H1 (cell line): ENCODE results near the gene HACD2. TPM values are rescaled to one million over a fixed set of nuclear protein-coding genes. Genes with fewer than 3 reads are reported as not detected.

Experiments
- CTCF ChIA-PET: fragments of 300-600 bp; sonication (Branson Sonifier 250); formaldehyde crosslinking; loops from one replicate; lab custom pipeline; 2021; ENCODE audit not compliant: partially characterized antibody; lab: Charles Lee
- POLR2A ChIA-PET: fragments of 300-600 bp; sonication (Branson Sonifier 250); formaldehyde crosslinking; loops from one replicate; lab custom pipeline; 2021; ENCODE audit warnings: inconsistent platforms; ENCODE audit not compliant: partially characterized antibody; lab: Charles Lee
- DNase-seq, 2 experiments: peaks; one replicate each; pipeline versions ENCODE4 v3.0.0 to v3.0.0-alpha.2; 2010 to 2022; ENCODE audit warnings: low spot score in 2 of 2, low read depth in 1 of 2, mixed read lengths in 1 of 2
- FAIRE-seq: peaks from 2 replicates; lab custom pipeline; 2011; peaks lifted over from hg19 to GRCh38; lab: Jason Lieb, UNC
- H2AFZ ChIP-seq: 2 replicates; pipeline ENCODE4 v1.8.1; 2012; ENCODE audit warnings: low read length, inconsistent platforms
- H2AK5ac ChIP-seq: 2 replicates; pipeline ENCODE4 v1.6.1; 2013; ENCODE audit warnings: low read depth, low read length
- H2BK120ac ChIP-seq: replicated peaks from 2 replicates; pipeline ENCODE3; 2013; ENCODE audit warnings: low read depth, low read length, inconsistent platforms
- H2BK12ac ChIP-seq: 2 replicates; pipeline ENCODE4 v1.6.1; 2013; ENCODE audit warnings: low read depth, low read length
- H2BK15ac ChIP-seq: 2 replicates; pipeline ENCODE4 v1.6.1; 2013; ENCODE audit warnings: low read length
- H2BK20ac ChIP-seq: 2 replicates; pipeline ENCODE4 v1.6.1; 2013; ENCODE audit warnings: low read length
- H2BK5ac ChIP-seq: 2 replicates; pipeline ENCODE4 v1.6.1; 2013; ENCODE audit warnings: low read depth, low read length
- H3K14ac ChIP-seq: 2 replicates; pipeline ENCODE4 v1.6.1; 2013; ENCODE audit warnings: inconsistent platforms; ENCODE audit not compliant: insufficient read length
- H3K18ac ChIP-seq: 2 replicates; pipeline ENCODE4 v1.6.1; 2013; ENCODE audit warnings: low read length; ENCODE audit errors: extremely low read depth
- H3K23ac ChIP-seq: 2 replicates; pipeline ENCODE4 v1.6.1; 2013; ENCODE audit warnings: inconsistent platforms; ENCODE audit not compliant: insufficient read length
- H3K23me2 ChIP-seq: 2 replicates; pipeline ENCODE4 v1.6.1; 2013; ENCODE audit warnings: low read depth, low read length
- H3K27ac ChIP-seq: 2 replicates; pipeline ENCODE4 v1.6.1; 2011; ENCODE audit warnings: low read depth, low read length, inconsistent platforms
- H3K27me3 ChIP-seq, 4 experiments: replicated peaks in 1 of 4; 1 replicate in 1 of 4; 2 replicates in 3 of 4; pipeline versions ENCODE4 v1.6.1 to v1.8.1; 2011 to 2013; ENCODE audit warnings: low read length in 3 of 4, mild to moderate bottlenecking in 3 of 4, inconsistent platforms in 2 of 4, mixed read lengths in 2 of 4, moderate library complexity in 1 of 4; ENCODE audit not compliant: control insufficient read depth in 3 of 4, insufficient read depth in 3 of 4; ENCODE audit errors: extremely low read depth in 1 of 4
- H3K36me3 ChIP-seq, 4 experiments: 2 replicates each; pipeline versions ENCODE4 v1.6.1 to v1.8.1; 2011 to 2013; ENCODE audit warnings: mild to moderate bottlenecking in 4 of 4, low read length in 3 of 4, moderate library complexity in 2 of 4, control low read depth in 1 of 4, inconsistent platforms in 1 of 4; ENCODE audit not compliant: insufficient read depth in 4 of 4, control insufficient read depth in 2 of 4
- H3K4ac ChIP-seq: replicated peaks from 2 replicates; pipeline ENCODE3; 2013; ENCODE audit warnings: low read length, low read depth, mixed read lengths, inconsistent platforms; ENCODE audit not compliant: insufficient read length
- H3K4me1 ChIP-seq, 4 experiments: replicated peaks in 1 of 4; 1 replicate in 1 of 4; 2 replicates in 3 of 4; pipeline versions ENCODE4 v1.6.1 to v1.8.1; 2011 to 2013; ENCODE audit warnings: low read length in 3 of 4, inconsistent platforms in 2 of 4, mixed read lengths in 1 of 4; ENCODE audit not compliant: insufficient read depth in 4 of 4, control insufficient read depth in 3 of 4
- H3K4me2 ChIP-seq, 2 experiments: 2 replicates each; pipeline versions ENCODE4 v1.6.1 to v1.8.1; 2011 to 2013; ENCODE audit warnings: low read depth in 2 of 2, low read length in 2 of 2, control low read depth in 1 of 2, inconsistent platforms in 1 of 2, mild to moderate bottlenecking in 1 of 2; ENCODE audit not compliant: insufficient read depth in 1 of 2
- H3K4me3 ChIP-seq, 4 experiments: fragments of 200-600, 300-600 bp in 1 of 4; sonication (generic), shearing (Covaris generic), sonication (Bioruptor Twin) in 1 of 4; 2 replicates each; pipeline versions ENCODE4 v1.5.1 to v1.8.1; 2011 to 2016; ENCODE audit warnings: low read length in 4 of 4, low read depth in 3 of 4, control low read depth in 2 of 4, inconsistent platforms in 2 of 4, mild to moderate bottlenecking in 2 of 4, mixed read lengths in 1 of 4, moderate library complexity in 1 of 4; ENCODE audit not compliant: insufficient read depth in 2 of 4; ENCODE audit errors: extremely low read depth in 1 of 4
- H3K56ac ChIP-seq: replicated peaks from 2 replicates; pipeline ENCODE3; 2013; ENCODE audit warnings: low read depth, mild to moderate bottlenecking, mixed read lengths, low read length, inconsistent platforms; ENCODE audit not compliant: insufficient read length
- H3K79me1 ChIP-seq: 2 replicates; pipeline ENCODE4 v1.6.1; 2013; ENCODE audit warnings: low read depth, low read length, control low read depth
- H3K79me2 ChIP-seq, 2 experiments: 2 replicates each; pipeline versions ENCODE4 v1.6.1 to v1.8.1; 2012 to 2013; ENCODE audit warnings: low read length in 2 of 2, mild to moderate bottlenecking in 2 of 2, inconsistent platforms in 1 of 2; ENCODE audit not compliant: insufficient read depth in 2 of 2, control insufficient read depth in 1 of 2
- H3K9ac ChIP-seq, 4 experiments: replicated peaks in 1 of 4; 1 replicate in 1 of 4; 2 replicates in 3 of 4; pipeline versions ENCODE4 v1.6.1 to v1.8.1; 2011 to 2013; ENCODE audit warnings: low read depth in 3 of 4, low read length in 3 of 4, control low read depth in 2 of 4, mild to moderate bottlenecking in 2 of 4, moderate library complexity in 2 of 4, inconsistent platforms in 1 of 4; ENCODE audit errors: extremely low read depth in 1 of 4
- H3K9me3 ChIP-seq, 2 experiments: 2 replicates each; pipeline versions ENCODE4 v1.6.1 to v1.8.1; 2012 to 2013; ENCODE audit warnings: mild to moderate bottlenecking in 2 of 2, moderate library complexity in 2 of 2, control low read depth in 1 of 2, inconsistent platforms in 1 of 2, low read depth in 1 of 2, low read length in 1 of 2, mixed read lengths in 1 of 2; ENCODE audit not compliant: insufficient read depth in 2 of 2
- H4K20me1 ChIP-seq, 2 experiments: replicated peaks in 1 of 2; 2 replicates each; pipeline versions ENCODE3 to v1.8.1; 2011 to 2013; ENCODE audit warnings: inconsistent platforms in 2 of 2, low read length in 2 of 2, mild to moderate bottlenecking in 1 of 2; ENCODE audit not compliant: insufficient read depth in 2 of 2, control insufficient read depth in 1 of 2
- H4K5ac ChIP-seq: 2 replicates; pipeline ENCODE4 v1.6.1; 2013; ENCODE audit warnings: low read length, low read depth, mixed read lengths, inconsistent platforms; ENCODE audit not compliant: insufficient read length
- H4K8ac ChIP-seq: 2 replicates; pipeline ENCODE4 v1.8.0; 2013; ENCODE audit warnings: mild to moderate bottlenecking, moderate library complexity, low read length, inconsistent platforms; ENCODE audit not compliant: insufficient read depth; ENCODE audit errors: extremely low read depth
- H4K91ac ChIP-seq: replicated peaks from 2 replicates; pipeline ENCODE3; 2013; ENCODE audit warnings: low read length, mixed read lengths, inconsistent platforms; ENCODE audit not compliant: insufficient read length
- CBX8 ChIP-seq: fragments of 300-800, 300-1000 bp; sonication (generic); IDR thresholded peaks from 2 replicates; pipeline ENCODE4 v1.7.1; 2016; ENCODE audit warnings: low read depth, low read length, borderline replicate concordance
- RAD21 ChIP-seq, 2 experiments: IDR thresholded peaks in 1 of 2; conservative IDR thresholded peaks in 1 of 2; 2 replicates each; pipeline ENCODE4 v1.6.1; 2011; ENCODE audit warnings: low read depth in 2 of 2, low read length in 2 of 2, improper control_type of control experiment in 1 of 2, inconsistent platforms in 1 of 2, mild to moderate bottlenecking in 1 of 2, moderate library complexity in 1 of 2
- WGBS, 2 experiments: shearing (Covaris generic) in 1 of 2; methylation state at CpG; one replicate each; pipeline versions ENCODE4 v1.1.6 to v1.1.7; 2013 to 2015; ENCODE audit warnings: low lambda C conversion rate in 2 of 2, mixed read lengths in 2 of 2, inconsistent platforms in 1 of 2, low coverage in 1 of 2, missing lambda C conversion rate in 1 of 2; ENCODE audit not compliant: insufficient replicate concordance in 2 of 2, insufficient coverage in 1 of 2, insufficient read length in 1 of 2; ENCODE audit errors: extremely low coverage in 1 of 2, missing lambda C conversion rate in 1 of 2; 5-methylcytosine and 5-hydroxymethylcytosine counted together
- polyA plus RNA-seq, 7 experiments: library from polyadenylated mRNA; depleted of rRNA in 3 of 7; stranded (reverse) in 5 of 7; unstranded in 2 of 7; fragments of >200 nt in 5 of 7; fragments of 200-250 nt in 2 of 7; gene quantifications; 1 replicate in 5 of 7; 2 replicates in 1 of 7; 4 replicates in 1 of 7; pipeline versions ENCODE4 v1.2.1 to v1.2.3, GENCODE V29; 2011 to 2013; ENCODE audit warnings: missing spikeins in 2 of 7, mixed read lengths in 2 of 7
- total RNA-seq: library from RNA; stranded (reverse); fragmentation: NEBNext Ultra II Directional; extraction: Animal tissue kit (Norgen Biotek cat#: 25700); gene quantifications from 2 replicates; pipeline ENCODE4 v1.2.1, GENCODE V29; 2021
- TF ChIP-seq, protein P1 (sequence below), 3 experiments: IDR thresholded peaks; 1 replicate in 2 of 3; 2 replicates in 1 of 3; pipeline versions ENCODE4 v1.5.1 to v1.6.1; 2011; ENCODE audit warnings: low read length in 3 of 3, mild to moderate bottlenecking in 3 of 3, inconsistent platforms in 2 of 3, low read depth in 1 of 3, moderate library complexity in 1 of 3; ENCODE audit not compliant: insufficient read depth in 1 of 3; ENCODE audit errors: control extremely low read depth in 1 of 3

Gene HACD2
- total and polyA plus RNA-seq, 2 of the 8 experiments (the other 6 are each of a cell fraction or from before 2014, with no cell fraction given), result 24.9 to 31.2 TPM

DNA sequence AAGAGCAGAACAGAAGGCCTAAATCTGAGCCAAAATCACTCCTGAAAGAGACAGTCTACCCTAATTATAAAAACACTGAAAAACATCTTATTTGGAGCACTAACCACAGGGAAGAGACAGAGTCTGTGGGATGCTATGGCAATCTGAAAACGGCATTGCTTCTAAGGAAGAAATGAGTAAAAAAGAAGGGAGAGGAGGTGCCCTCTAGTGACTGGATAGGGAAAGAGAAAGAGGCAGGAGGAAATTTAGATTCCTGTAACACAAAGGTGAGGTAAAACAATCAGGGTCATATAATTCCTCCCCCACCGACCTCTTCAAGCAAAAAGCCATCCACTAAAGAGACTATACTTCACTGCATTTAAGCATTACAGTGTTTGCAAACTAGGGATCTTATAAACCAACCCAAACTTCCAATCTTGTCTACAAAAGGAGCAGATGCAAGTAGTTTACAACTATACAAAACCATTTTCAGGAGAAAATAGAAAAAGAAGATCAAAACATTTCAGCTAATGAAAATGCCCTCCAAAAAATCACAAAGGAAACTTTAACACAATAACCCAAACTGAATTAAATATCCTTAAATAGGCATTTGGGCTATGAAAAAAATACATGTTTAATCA, 32.6 kb downstream of the HACD2 start:
- Histone ChIP-seq H2BK12ac (no peak overlapping the region), H4K20me1 (no peaks in the 10 kb centered on the region), H3K36me3 (peaks cover 0 to 4% (median 0%) of the 10 kb centered on the region in 4 experiments; a peak in 3 of 8 replicates), H3K23me2 (no peaks in the 10 kb centered on the region), H3K56ac (no peak overlapping the region), H4K91ac (no peak overlapping the region), H3K4me3 (no peak overlapping the region), H2BK20ac (no peak overlapping the region), H3K79me1 (no peaks in the 10 kb centered on the region), H3K4me1 (no peaks in the 10 kb centered on the region)
- CTCF ChIA-PET, result interaction anchor here (0.6 to 2.3 kb wide), 20 partner anchors 8 to 357 kb away, joined by 3 to 17 read pairs (median 4); no protein-coding TSS in a partner anchor
- peak; percentile 91 for FAIRE-seq
- POLR2A ChIA-PET, result interaction anchor here (0.6 to 1.8 kb wide), 2 partner anchors 8 to 316 kb away, joined by 3 to 6 read pairs; no protein-coding TSS in a partner anchor
- no peak for TF ChIP-seq CBX8
- peak; percentile 49 to 57 for TF ChIP-seq RAD21 (IDR thresholded peaks at IDR 0.05 in 1 of 2, conservative IDR thresholded peaks at IDR 0.05 in 1 of 2; ENCODE audit: low read depth in 2 of 2, low read length in 2 of 2)
- TF ChIP-seq, protein P1, sequence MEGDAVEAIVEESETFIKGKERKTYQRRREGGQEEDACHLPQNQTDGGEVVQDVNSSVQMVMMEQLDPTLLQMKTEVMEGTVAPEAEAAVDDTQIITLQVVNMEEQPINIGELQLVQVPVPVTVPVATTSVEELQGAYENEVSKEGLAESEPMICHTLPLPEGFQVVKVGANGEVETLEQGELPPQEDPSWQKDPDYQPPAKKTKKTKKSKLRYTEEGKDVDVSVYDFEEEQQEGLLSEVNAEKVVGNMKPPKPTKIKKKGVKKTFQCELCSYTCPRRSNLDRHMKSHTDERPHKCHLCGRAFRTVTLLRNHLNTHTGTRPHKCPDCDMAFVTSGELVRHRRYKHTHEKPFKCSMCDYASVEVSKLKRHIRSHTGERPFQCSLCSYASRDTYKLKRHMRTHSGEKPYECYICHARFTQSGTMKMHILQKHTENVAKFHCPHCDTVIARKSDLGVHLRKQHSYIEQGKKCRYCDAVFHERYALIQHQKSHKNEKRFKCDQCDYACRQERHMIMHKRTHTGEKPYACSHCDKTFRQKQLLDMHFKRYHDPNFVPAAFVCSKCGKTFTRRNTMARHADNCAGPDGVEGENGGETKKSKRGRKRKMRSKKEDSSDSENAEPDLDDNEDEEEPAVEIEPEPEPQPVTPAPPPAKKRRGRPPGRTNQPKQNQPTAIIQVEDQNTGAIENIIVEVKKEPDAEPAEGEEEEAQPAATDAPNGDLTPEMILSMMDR (IDR thresholded peaks at IDR 0.05; ENCODE audit: control extremely low read depth in 1 of 3, insufficient read depth in 1 of 3, low read depth in 1 of 3, low read length in 3 of 3), result peak in 2 of 3 experiments; percentile 28 to 74; a peak in 2 of 4 replicates
- TF ChIP-seq, all 59 proteins: peak for 2
- no peak overlapping the region for H2AK5ac ChIP-seq
- no peak overlapping the region for H3K9ac ChIP-seq
- H3K9me3 ChIP-seq, result peaks cover 10 to 20% of the 10 kb centered on the region in 2 experiments; a peak in 3 of 4 replicates
- no peak overlapping the region for H4K5ac ChIP-seq
- no peak overlapping the region for H3K18ac ChIP-seq
- no peak overlapping the region for H2BK120ac ChIP-seq
- no peak for DNase-seq
- no peak overlapping the region for H3K27ac ChIP-seq
- no peak overlapping the region for H2BK5ac ChIP-seq
- H3K23ac ChIP-seq, result no peak overlapping the region
- no peak overlapping the region for H3K4me2 ChIP-seq
- WGBS, 2 experiments, result 26% methylated on average over 2 of the region's 2 CpGs; no CpG with 5 or more reads in 1 of the 2 experiments
- no peak overlapping the region for H2BK15ac ChIP-seq
- H3K4ac ChIP-seq, result no peak overlapping the region
- H3K14ac ChIP-seq, result no peak overlapping the region
- no peak overlapping the region for H4K8ac ChIP-seq
- H2AFZ ChIP-seq, result no peak overlapping the region
- no peaks in the 10 kb centered on the region for H3K79me2 ChIP-seq
- H3K27me3 ChIP-seq, result no peaks in the 10 kb centered on the region
